GM21447 (cell line): ENCODE data around the gene OR14A16.

Experiments
- ATAC-seq: cut with Tn5 transposase; IDR thresholded peaks from one replicate; pipeline ENCODE4 v1.9.1; 2021; ENCODE audit not compliant: unreplicated experiment

Gene OR14A16, protein sequence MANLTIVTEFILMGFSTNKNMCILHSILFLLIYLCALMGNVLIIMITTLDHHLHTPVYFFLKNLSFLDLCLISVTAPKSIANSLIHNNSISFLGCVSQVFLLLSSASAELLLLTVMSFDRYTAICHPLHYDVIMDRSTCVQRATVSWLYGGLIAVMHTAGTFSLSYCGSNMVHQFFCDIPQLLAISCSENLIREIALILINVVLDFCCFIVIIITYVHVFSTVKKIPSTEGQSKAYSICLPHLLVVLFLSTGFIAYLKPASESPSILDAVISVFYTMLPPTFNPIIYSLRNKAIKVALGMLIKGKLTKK

DNA sequence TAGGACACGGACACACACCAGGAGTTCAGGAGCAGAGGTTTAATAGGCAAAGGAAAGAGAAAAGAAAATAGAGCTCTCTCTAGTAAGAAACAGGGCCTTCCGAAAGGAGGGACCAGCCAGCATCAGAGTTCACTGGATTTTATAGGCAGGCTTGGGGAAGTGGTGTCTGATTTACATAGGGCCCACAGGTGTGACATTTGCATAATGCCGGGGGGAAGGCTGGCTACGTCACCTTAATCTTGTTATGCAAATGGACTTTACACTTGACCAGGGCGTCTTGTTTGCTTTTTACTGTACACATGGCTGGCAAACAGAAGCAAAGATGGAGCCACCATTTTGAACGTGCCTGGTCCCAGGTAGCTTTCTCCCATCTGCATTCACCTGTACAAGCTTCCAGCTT, at the start of gene OR14A16:
OR14A16 (minus strand) TSS at position 97 of the 400 bp plus-strand sequence. CDS start 8,390 bp downstream, outside the sequence.
- ATAC-seq: no peak

DNA sequence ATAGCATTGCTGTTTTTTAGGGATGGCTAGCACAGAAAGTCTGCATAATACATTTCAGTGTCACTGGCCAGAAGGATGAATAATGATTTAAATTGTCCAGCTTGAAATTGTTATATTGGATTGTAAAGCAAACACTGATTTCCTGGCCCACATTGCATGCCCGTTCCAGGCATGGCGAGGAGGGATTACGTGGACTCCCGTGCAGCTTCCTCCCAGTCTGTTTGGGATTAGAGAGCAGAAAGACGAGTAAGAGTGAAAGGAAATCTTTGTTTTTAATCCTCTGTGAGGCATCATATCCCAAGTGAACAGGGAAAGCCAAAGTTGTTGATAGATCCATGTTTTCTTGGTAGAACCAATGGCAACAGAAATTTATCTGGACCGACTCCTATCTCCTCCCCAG, 41.5 kb upstream of the OR14A16 start:
- ATAC-seq: no peak

DNA sequence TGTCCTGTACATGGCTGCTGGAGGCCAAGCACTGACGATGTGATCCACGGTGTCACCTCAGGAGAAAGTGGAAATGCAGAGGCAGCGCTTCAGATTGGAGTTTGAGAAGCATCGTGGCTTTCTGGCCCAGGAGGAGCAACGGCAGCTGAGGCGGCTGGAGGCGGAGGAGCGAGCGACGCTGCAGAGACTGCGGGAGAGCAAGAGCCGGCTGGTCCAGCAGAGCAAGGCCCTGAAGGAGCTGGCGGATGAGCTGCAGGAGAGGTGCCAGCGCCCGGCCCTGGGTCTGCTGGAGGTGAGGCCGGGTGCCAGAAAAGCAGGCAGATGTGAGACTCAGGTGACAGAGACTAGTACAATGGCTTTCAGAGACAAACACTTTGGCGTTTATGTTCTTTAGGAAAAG, 40.7 kb upstream of the OR14A16 start:
- no peak for ATAC-seq

DNA sequence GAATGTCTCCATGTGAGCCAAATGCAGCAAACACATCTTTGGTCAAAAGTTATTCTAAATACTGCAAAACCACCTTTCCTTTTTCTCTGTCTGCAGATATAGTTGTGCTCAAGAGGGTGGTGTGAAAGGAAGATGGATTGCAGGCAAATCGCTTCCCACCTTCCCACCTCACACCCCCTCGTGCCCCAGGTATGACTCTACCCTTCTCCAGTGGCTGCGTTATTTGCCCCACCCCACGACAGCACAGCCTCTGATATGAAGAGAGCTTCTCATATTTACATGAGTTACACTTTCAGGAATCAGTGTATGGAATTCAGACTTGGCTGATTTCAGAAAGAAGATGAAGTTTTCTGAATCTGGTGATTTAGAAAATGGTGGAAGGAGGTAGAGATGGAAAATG, 38.8 kb upstream of the OR14A16 start:
- ATAC-seq: no peak

DNA sequence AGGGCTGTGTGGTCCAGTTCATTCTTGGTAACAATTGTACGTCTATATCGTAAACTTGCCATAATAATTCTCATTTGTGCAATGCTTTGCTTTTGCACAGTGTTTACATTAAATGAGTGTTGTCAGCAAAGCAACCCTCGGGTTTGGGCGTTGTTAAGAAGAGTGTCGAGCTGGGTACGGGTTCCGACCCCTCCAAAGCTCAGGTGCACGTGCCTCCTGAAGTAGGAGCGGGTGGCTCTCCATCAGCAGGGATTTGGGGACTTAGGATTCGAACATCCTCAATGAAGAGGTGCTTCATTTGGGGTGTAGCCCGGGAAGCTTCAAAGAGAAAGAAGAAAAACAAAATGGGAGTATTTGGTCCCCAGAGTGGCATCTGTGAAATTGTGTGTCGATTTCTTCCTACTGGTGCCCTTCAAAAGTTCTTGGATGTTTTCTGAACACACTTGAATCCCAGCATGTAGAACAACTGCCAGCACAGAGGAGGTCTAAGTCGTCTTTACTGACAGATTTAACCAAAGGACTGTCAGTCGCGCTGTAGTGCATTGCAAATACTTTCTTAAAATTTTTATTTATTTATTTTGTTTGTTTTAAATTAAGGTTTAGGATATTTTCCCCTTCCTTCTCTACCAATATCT, 34.2 kb upstream of the OR14A16 start:
- no peak for ATAC-seq

DNA sequence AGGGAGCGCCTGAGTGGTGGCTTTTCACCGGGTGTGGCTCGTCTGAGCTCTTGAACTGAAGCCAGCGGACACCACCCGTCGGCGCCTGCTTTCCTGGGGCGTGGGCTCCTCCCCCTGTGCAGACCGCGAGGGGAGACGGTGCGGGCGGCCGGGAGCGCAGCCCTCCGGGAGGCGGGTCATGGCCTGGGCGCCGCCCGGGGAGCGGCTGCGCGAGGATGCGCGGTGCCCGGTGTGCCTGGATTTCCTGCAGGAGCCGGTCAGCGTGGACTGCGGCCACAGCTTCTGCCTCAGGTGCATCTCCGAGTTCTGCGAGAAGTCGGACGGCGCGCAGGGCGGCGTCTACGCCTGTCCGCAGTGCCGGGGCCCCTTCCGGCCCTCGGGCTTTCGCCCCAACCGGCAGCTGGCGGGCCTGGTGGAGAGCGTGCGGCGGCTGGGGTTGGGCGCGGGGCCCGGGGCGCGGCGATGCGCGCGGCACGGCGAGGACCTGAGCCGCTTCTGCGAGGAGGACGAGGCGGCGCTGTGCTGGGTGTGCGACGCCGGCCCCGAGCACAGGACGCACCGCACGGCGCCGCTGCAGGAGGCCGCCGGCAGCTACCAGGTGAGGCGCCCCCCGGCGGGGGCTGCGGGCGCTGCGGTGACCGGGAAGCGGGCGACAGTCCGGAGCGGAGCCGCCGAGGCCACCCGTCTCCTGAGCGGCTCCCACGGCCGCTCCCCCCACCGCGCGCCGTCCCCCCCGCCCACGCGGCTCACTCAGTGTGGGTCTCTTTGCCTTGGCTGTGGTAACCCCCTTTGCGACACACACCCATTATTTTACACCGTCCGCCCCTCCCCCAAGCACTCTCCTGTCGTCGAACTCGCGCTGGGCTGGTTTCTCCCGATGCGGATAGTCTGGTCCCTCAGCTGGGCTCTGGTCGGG, 33.4 kb upstream of the OR14A16 start, which contains the start of gene TRIM58:
TRIM58 (plus strand) TSS at position 119 of the 916 bp plus-strand sequence; CDS start at position 179, 60 bp downstream.
- peak; percentile 55 for ATAC-seq

DNA sequence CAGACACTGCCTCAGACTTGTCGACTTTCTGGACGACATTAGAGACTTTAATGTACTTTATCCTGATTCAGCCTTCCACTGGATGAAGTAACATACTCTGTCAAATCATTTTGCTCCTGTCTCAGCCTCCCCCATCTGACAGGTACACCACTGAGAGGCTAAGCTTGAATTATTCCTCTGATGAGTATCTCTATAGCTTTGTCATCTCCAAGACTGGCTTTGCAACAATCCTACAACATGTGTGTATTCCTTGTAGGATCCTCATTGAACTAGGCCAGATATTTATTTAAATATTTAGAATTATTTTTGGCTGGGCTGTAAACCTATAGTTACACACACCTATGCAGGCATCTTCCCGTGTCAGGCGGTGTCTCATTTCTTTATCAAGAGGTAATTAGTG, 32.0 kb upstream of the OR14A16 start:
- ATAC-seq: no peak

DNA sequence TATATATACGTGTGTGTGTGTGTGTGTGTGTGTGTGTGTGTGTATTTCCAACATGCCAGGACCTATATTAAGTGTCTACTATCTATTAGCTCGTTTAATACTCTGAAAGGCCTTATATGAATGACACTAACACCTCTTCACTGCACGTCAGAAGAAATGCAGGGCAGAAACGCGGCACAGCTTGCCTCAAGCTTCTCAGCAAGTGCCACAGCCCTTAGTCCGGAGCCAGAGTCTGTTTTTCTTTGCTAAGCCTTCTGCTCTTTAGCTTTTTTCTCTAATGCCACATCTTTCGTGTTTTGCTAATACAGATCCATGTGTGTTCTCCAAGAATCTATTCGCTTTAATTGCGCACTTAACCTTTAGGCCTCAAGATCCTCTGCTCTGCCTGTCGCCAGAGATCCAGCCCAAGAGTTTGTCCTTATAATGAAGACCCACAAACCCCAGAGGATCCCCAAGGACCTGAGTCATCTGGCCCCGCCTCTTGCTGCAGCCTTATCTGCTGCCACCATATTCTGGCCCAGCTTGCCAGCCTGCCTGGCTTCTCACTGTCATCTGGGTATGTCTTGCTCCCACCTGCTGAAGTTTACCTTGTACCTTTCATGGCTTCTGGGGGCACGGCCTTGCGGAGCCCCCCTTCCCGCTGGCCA, 31.1 kb upstream of the OR14A16 start:
- ATAC-seq: no peak

DNA sequence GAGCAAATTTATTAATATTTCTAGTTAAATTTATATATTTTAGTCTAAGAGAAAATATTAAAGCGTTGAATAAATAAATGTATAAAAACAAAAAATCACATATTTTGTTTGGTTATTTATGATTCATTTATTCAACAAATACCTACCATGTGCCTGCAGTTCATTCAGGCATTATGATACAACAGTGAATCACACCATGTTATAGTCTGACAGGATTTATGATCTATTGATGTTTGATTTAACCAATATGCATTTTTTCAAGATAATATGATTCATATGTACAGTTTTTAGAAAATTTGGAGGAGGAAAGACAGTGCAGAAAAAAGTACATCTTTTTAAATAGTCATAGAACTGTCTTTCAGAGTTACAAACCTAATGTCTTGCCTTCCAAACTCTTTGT, 25.7 kb upstream of the OR14A16 start:
- no peak for ATAC-seq

DNA sequence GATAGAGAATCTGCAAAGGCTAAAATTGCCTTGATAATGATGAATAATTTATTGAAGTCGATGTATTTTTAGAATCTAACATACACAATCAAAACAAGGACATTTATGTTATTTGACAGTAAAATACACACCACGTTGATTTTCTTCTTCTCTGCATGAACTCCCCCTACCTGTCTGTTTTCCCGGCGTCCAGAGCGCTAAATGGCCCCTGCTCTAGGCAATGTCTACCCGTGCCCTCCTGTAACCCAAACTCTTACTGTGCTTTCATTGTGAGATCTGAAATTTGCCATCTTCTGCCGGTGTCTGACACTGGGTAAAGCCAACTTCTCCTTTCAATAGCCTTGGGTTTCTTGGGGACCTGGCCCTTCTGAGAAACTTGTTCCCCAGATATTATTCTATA, 24.4 kb upstream of the OR14A16 start:
- no peak for ATAC-seq

DNA sequence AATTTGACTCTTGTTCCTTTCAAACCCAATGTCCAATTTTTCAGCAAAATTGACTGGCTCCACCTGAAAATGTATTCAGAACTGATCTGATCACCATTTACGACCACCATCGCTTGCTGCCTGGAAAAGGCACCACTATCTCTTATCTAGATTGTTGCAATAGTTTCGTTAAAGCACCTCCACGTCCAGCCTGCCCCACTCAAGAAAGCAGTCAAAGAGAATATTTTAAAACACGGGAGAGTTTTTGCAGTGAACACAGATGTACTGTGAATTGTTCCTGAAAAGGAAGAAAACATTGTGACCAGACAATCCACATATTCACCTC, 21.7 kb upstream of the OR14A16 start:
- no peak for ATAC-seq

DNA sequence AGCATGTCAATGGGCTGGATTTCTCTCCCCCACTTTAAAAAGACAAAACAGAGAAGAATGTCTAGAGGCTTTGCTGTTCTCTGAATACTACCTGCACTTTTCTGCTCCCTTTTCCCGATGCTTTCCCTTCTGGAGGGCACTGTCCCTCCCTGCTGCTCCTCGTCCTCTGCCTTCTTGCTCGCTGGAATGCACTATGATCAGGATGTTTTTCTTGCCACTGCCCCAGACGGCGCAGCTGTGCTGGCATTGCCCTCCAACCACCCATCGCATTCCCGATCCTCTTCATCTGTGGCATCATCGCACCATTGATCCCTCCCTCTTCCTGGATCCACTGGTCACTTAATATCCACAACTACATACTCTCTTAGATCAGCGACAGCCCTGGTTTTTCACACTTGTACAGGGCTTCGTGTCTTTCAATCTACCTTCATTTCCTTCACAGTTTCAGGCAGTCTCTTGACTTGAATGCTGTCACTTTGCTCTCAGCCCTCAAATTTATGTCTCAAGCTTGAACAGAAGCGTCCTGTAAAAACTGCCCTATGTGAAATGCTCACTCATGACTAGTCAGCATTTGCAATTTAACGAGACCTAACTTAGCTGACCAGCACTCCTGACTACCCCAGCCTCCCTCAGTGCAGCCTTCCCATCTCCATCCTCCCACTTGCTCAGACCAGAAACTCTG, 21.2 kb upstream of the OR14A16 start:
- ATAC-seq: no peak

DNA sequence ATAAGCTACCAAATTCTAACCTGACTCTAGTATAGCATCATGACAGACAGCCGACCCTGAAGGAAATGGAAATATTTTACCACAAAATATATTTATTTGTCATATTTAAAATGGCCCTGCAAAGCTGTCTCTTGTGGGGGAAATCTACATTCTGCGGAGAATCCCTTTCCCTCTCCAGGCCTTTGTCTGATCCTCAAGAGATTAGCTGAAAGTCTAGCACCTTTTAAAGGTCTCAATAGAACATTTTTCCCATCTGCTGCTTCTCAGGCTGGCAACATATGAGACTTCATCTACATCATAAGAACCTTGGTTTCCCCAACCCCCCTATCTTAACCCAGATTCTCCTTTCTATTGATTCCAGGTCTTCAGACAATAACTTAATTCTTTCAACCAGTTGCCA, 19.5 kb upstream of the OR14A16 start:
- no peak for ATAC-seq

DNA sequence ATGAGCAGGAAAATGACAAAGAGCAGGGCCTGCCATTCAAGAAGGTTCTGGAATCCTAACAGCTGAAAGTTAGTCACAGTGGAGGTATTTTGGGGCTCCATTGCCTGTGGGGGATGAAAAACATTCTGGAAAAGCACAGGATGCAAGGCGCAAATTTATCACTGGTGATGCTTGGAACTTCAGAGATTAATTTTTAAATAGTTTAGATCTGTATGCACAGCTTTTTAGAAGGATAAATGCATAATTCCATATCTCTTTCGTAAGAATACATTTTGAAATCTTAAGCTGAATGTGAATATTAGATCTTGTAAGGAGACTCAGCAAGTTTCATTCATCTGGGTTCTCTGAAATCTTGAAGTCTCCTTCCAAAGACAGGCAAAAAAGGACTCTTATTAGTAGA, 17.9 kb upstream of the OR14A16 start, which contains the start of gene OR11L1:
OR11L1 (minus strand) TSS at position 101 of the 400 bp plus-strand sequence; CDS start at position 101, 0 bp downstream.
- ATAC-seq: no peak

DNA sequence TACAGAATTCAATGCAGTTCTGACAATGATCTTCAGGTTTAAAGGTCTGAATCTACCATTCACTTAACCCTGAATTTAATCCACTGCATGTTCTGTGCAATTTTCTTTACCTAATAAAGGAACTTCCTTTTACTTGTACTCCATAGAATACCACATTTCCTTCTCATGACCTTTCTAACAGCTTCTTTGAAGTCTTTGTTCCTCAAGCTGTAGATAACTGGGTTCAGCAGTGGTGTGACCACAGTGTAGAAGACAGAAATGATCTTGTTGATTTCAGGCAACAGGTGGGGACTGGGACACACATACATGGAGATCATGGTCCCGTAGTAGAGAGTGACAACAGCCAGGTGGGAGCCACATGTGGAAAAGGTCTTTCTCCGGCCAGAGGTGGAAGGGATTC, 16.9 kb upstream of the OR14A16 start:
- ATAC-seq: no peak

DNA sequence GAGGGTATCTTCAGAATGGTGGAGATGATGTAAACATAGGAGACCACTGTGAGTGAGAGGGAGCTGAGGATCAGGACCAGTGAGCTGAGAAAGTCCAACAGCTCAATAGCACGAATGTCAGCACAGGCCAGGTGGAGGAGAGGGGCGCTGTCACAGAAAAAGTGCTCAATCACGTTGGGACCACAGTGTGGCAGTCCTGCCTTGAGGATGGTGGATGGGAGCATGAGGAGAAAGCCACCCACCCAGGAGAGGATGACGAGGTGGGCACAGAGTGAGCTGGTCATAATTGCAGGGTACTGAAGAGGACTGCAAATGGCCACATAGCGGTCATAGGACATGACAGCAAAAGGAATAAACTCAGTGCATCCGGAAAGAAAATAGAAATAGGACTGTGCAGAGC, 9.7 kb upstream of the OR14A16 start:
- no peak for ATAC-seq

DNA sequence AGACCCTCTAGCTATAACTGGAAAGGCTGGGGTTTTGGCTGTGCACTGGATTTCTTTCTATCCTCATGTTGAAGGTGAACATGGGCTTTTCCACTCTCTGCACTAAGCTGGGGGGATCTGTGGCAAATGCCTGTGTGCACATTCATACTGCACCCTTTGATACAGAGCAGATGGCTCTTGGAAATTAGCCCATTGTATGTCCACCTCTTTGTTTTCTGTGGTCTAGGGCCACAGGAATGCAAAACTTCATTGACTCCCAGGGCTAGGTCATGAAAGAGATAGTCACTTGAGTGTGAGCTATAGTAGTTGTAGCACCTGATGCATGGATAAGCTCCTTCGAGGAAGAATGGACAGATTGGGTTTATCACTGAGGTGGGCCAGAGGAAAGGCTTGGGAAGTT, 5.7 kb upstream of the OR14A16 start:
- no peak for ATAC-seq

DNA sequence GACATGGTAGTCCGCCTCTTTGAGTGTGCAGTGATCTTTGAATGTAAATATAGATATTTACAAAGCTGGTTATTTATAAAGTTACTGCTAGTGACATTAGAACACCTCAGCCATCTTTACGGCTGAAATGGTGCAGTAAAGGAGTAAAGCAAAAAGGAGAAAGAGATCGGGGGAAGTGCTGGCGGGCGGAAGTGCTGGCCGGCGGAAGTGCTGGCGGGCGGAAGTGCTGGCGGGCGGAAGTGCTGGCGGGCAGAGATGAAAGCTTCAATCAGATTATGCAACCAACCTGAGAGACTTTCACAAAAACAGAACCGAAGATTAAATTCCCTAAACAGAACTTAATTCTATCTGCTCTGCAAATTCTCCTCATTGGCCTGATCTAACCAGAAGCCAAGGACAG, 1.4 kb upstream of the OR14A16 start:
- no peak for ATAC-seq

DNA sequence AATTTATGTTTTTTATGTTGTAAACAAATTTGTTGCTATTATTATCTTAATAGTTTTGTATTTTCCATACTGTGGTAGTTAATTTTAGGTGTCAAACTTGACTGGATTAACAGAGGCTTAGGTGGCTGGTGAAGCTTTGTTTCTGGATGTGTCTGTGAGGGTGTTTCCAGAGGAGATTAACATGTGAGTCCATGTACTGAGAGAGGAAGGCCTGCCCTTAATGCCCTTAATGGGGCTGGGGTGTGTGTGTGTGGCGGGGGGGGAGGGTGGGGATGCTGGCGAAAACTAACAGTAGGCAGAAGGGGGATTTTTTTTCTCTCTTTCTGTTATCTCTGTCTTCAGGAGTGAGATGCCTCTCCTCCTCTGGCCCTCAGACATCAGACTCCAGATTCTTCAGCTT, 1.9 kb downstream of the OR14A16 start:
- ATAC-seq: no peak

DNA sequence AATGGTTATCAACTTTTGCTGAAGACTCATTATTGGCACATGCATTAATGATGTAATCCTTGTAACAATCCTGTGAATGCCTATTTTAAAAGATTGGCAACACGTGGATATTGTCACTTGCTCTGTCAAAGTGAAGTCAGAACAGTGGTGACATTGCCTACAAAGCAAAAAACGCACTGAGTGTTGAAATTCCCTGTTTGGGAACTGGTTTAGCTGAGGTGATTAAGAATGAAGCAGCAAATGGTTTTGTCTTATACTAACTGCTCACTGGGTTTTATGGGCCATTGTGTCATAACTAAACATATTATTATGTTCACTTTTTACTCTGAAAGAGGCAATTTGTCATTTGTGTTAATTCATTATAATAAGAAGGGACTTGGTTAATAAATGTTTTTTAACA, 11.3 kb downstream of the OR14A16 start:
- ATAC-seq: no peak

DNA sequence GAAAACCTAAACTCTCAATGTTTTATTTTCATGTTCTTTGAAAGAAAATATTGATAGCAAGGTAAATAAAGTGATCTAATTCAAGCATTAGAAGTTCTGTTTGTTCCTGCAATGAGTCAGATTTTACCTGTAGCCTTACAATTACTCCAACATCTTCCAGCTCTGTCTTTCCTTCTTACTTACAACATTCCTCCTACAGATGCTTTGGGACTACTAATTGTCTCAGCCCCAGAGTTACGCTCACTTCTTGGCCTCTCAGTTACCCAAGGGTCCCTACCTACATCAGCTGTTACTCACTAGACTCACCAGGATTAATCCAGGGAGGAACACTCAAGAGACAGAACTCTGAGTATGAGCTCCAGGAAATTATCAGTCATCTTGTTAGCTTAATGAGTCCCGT, 26.4 kb downstream of the OR14A16 start:
- ATAC-seq: no peak
